Adrenal gland (tissue), 12 donors: Measurements from ENCODE around the gene COL18A1. TPM values are rescaled to one million over a fixed set of nuclear protein-coding genes. Genes with fewer than 3 reads are reported as not detected.
"Not testable (repeated sequence)": the region's sequence is repeated elsewhere in the genome, so short reads cannot be mapped to it uniquely, and the experiment has no call there.

Experiments
- DNase-seq, 7 donors: peaks; one replicate each; pipeline ENCODE4 v3.0.0-alpha.2; 2019 to 2020
- H3K27ac ChIP-seq, 5 donors: fragments of 200-600 bp; sonication (generic) in 4 of 5; 1 replicate in 3 of 5; 2 replicates in 2 of 5; pipeline versions ENCODE4 v1.5.1 to v1.8.0; 2016 to 2020; ENCODE audit warnings: mild to moderate bottlenecking in 1 of 5
- H3K27me3 ChIP-seq: fragments of 200-600 bp; 2 replicates; pipeline ENCODE4 v1.8.0; 2021
- H3K36me3 ChIP-seq, 2 donors: fragments of 200-600 bp; replicated peaks in 1 of 2; 1 replicate in 1 of 2; 2 replicates in 1 of 2; pipeline versions ENCODE4 v1.5.1 to v1.8.0; 2018 to 2022
- H3K4me1 ChIP-seq, 2 donors: fragments of 200-600 bp; replicated peaks in 1 of 2; 1 replicate in 1 of 2; 2 replicates in 1 of 2; pipeline versions ENCODE4 v1.5.1 to v1.8.0; 2018 to 2021
- H3K4me3 ChIP-seq, 4 donors: fragments of 200-600 bp; sonication (generic) in 3 of 4; one replicate each; pipeline ENCODE4 v1.5.1; 2016 to 2018
- H3K9me3 ChIP-seq, 3 donors: fragments of 200-600 bp; sonication (generic) in 1 of 3; replicated peaks in 1 of 3; 1 replicate in 2 of 3; 2 replicates in 1 of 3; pipeline versions ENCODE4 v1.5.1 to v1.8.0; 2016 to 2021
- CTCF ChIP-seq, 6 experiments: fragments of 450-650 bp in 4 of 6; fragments of 200-600 bp in 2 of 6; sonication (generic) in 1 of 6; IDR thresholded peaks; 1 replicate in 5 of 6; 2 replicates in 1 of 6; pipeline versions ENCODE4 v1.5.1 to v1.8.0; 2016 to 2021; ENCODE audit warnings: antibody characterized with exemption in 6 of 6, mild to moderate bottlenecking in 2 of 6, moderate library complexity in 1 of 6
- POLR2A ChIP-seq, 2 donors: fragments of 450-650 bp; IDR thresholded peaks; one replicate each; pipeline ENCODE4 v1.6.1; 2017; ENCODE audit warnings: antibody characterized with exemption in 2 of 2, mild to moderate bottlenecking in 2 of 2, moderate library complexity in 1 of 2
- WGBS, 4 donors: extraction: QIAGEN DNeasy Blood & Tissue Kit in 2 of 4; methylation state at CpG; one replicate each; pipeline versions ENCODE4 v1.1.5 to v1.1.7; 2013 to 2017; 5-methylcytosine and 5-hydroxymethylcytosine counted together
- intact Hi-C, 2 donors: fragments of 100-400 bp; cut with DNase I; formaldehyde crosslinking; loops; one replicate each; pipeline versions ENCODE4 v1.14.1 to v1.15.0; 2022 to 2023
- microRNA-seq, 3 donors: library from miRNA; unstranded; fragments of <30 nt; microRNA quantifications; one replicate each; pipeline ENCODE4, GENCODE V29; 2017 to 2020
- polyA plus RNA-seq, 3 donors: library from polyadenylated mRNA; stranded (reverse); fragments of 200-250 nt in 2 of 3; fragments of 350-450 nt in 1 of 3; fragmentation: Illumina TruSeq in 1 of 3; extraction: RNeasy Lipid Tissue Mini Kit (QIAGEN cat#74804) in 1 of 3; gene quantifications; one replicate each; pipeline ENCODE4 v1.2.3, GENCODE V29; 2013 to 2014
- small RNA-seq, 2 donors: library from RNA; depleted of rRNA; stranded (forward); fragments of <200 nt; gene quantifications; one replicate each; pipeline ENCODE3, GENCODE V24; 2016
- total RNA-seq, 9 donors: library from RNA; depleted of rRNA in 4 of 9; stranded (reverse); fragments of >200 nt in 4 of 9; fragments of 120-200 nt in 1 of 9; fragmentation: NEBNext Ultra II Directional in 1 of 9; extraction: Animal tissue kit (Norgen Biotek cat#: 25700) in 1 of 9; gene quantifications; one replicate each; pipeline versions ENCODE4 v1.1.0 to v1.2.4, GENCODE V29; 2013 to 2023
- donor health status: healthy with polysubstance abuse.
- donor health status: Bipolar disorder and iron deficiency.
- donor health status: DM: yes; HTN: yes; CAD: no.
- donor health status: DM: no; HTN: no; CAD: no.
- donor health status: DM: no; HTN: no; CAD: no.
- donor health status: DM: yes; HTN: yes; CAD: no.

COL18A1 gene
- total and polyA plus RNA-seq, 12 donors, result 10.9 to 244 (median 141) TPM

DNA sequence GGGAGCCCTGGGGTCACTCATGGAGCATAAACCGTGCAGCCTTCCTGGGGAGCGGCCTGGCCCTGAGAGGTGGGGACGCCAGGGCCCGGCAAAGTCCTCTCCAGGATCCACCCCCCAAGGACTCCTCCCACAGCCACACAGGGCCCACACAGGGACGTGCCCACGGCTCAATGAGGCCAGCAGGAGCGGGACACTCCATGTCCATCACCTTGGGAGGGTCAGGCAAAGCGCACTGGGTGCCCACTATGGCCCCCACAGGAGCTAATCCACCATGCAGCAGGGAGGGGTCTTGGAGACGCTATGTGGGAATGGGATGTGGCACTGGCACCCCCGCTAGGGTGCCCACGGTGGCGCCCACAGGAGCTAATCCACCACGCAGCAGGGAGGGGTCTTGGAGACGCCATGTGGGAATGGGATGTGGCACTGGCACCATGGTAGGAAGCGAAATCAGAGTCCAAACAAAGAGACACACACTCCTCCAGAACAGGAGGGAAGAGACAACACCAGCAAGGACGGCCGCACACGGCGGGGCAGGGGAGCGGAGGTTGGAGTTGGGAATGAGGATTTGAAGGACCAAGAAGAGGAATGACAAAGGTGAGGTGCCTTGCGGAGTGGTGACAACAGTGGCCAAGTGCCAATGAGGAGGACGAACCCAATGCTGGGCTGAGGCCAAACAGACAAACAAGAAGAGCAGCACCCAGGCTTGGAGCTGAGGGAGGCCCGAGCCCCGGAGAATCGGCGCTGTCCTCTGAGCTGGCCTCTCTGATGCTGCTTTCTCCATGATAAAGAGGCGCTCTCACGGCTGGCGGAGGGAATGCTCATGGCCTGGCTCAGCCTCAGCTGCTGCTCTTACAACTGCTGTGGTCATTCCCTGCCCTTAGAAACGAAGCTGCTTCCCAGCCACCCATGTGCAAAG lies 155.4 kb downstream of the COL18A1 start:
- peak in 3 of 7 donors; percentile 11 to 44 (median 19) for DNase-seq

GRCh38 chr21:45561241-45561640 lies 156.3 kb downstream of the COL18A1 start:
- H3K27ac ChIP-seq, H3K9me3 ChIP-seq, intact Hi-C loops, H3K36me3 ChIP-seq, H3K4me3 ChIP-seq, H3K27me3 ChIP-seq, H3K4me1 ChIP-seq: not testable (repeated sequence)
- 80 to 98% (median 89%) methylated on average over 5 to 8 of the region's 8 CpGs for WGBS, 4 donors
- DNase-seq, result peak in 2 of 7 donors; percentile 8 to 40

More for the DNA sequence above, 155.4 kb downstream of the COL18A1 start:
- Histone ChIP-seq H3K27me3 (no peaks in the 10 kb centered on the region), H3K9me3 (no peaks in the 10 kb centered on the region), H3K27ac (no peak overlapping the region), H3K4me1 (peaks cover 0 to 4% of the 10 kb centered on the region in 2 donors), H3K36me3 (no peaks in the 10 kb centered on the region), H3K4me3 (no peak overlapping the region)
- intact Hi-C loops, result no loop called here
- WGBS, 4 donors, result 78 to 87% (median 84%) methylated on average over 20 to 30 of the region's 30 CpGs
- TF ChIP-seq POLR2A (IDR thresholded peaks at IDR 0.05) (no peak), CTCF (IDR thresholded peaks at IDR 0.05) (no peak)

DNA sequence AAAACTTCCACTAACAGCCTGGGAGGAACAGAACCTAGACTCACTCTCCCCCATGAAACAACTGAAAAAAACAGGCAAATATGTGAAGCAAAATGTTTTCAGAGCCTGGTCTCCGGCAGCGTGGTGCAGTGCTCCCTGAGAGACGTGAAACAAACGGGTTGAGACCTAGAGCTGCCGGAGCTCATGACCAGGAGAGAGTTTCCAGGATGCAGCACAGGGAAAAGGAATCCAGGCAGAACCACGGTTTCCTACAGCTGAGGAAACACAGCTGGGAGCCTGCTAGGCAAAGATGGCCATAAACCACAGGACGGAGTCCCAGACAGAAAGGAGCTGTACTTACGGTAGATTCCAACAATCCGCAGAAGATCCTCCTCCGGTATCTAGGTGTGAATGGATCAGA lies 157.4 kb downstream of the COL18A1 start:
- TF ChIP-seq CTCF (IDR thresholded peaks at IDR 0.05), result no peak
- 62 to 71% (median 67%) methylated on average over 10 of the region's 10 CpGs for WGBS, 4 donors
- H3K9me3 ChIP-seq, result no peaks in the 10 kb centered on the region
- H3K4me3 ChIP-seq, result no peak overlapping the region
- no peaks in the 10 kb centered on the region for H3K4me1 ChIP-seq
- intact Hi-C loops, result no loop called here
- peak overlapping the region in 1 of 5 donors; percentile 45 for H3K27ac ChIP-seq
- H3K27me3 ChIP-seq, result no peaks in the 10 kb centered on the region
- H3K36me3 ChIP-seq, result no peaks in the 10 kb centered on the region
- peak in 1 of 7 donors; percentile 31 for DNase-seq

DNA sequence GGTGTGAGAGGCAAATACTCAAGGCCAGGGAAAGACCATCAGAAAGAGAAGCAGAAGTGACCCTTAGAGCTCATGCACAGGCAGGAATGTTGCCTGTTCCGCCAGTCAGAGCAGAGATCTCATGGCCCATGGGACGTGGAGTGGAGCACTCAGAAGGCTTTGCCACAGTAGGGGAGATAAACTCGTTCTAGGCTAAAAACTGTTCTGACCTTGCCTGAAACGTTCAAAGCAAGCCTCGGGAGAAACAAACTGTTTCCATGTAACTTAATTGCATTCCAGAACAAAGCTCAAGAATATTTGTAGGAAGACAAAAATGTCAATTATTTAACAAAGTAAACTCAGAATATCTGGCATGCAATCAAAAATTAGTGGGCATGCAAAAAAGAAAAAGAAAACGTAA lies 158.0 kb downstream of the COL18A1 start:
- Histone ChIP-seq H3K27ac (peak overlapping the region in 1 of 5 donors; percentile 45), H3K9me3 (no peaks in the 10 kb centered on the region), H3K27me3 (no peaks in the 10 kb centered on the region), H3K36me3 (no peaks in the 10 kb centered on the region), H3K4me3 (no peak overlapping the region), H3K4me1 (no peaks in the 10 kb centered on the region)
- intact Hi-C loops, result no loop called here
- peak in 1 of 7 donors; percentile 44 for DNase-seq
- no peak for TF ChIP-seq POLR2A (IDR thresholded peaks at IDR 0.05)
- no peak for TF ChIP-seq CTCF (IDR thresholded peaks at IDR 0.05)
- 37 to 49% (median 42%) methylated on average over 6 of the region's 6 CpGs for WGBS, 4 donors

Small RNAs within 50 kb of the gene (microRNA-seq; reads per million reads assigned to microRNA genes)
- gene MIR6815, result 9.4 to 19.1 (median 11.1) reads per million in 3 donors

Small RNAs within 50 kb of the gene (small RNA-seq; reads per million reads assigned to genes)
- gene MIR6815, result 0 to 0.17 reads per million in 2 donors
- 0 to 0.08 reads per million in 2 donors for gene MTCO1P3

Other genes starting within 250 kb of the COL18A1 start
- gene POFUT2, start 117.3 kb upstream of the COL18A1 start, total RNA-seq, result 10 to 100 TPM; 13.1 to 41.1 (median 31.8) TPM
- 10 to 100 TPM; 33.2 to 68.9 (median 47.6) TPM for gene POFUT2, start 117.3 kb upstream of the COL18A1 start, polyA plus RNA-seq
- 10 to 100 TPM in 8 of 9 donors, 1 to 10 TPM in 1; 2.5 to 21.2 (median 17.9) TPM for gene SLC19A1, start 137.3 kb downstream of the COL18A1 start, total RNA-seq
- 10 to 100 TPM in 2 of 3 donors, 1 to 10 TPM in 1; 1.7 to 15.2 (median 14.2) TPM for gene SLC19A1, start 137.3 kb downstream of the COL18A1 start, polyA plus RNA-seq
- gene PCBP3, start 238.6 kb downstream of the COL18A1 start, total RNA-seq, result 10 to 100 TPM in 3 of 9 donors, 1 to 10 TPM in 6; 1.7 to 12.0 (median 4.8) TPM
- 10 to 100 TPM in 1 of 3 donors, 1 to 10 TPM in 2; 3.3 to 15.8 (median 4.2) TPM for gene PCBP3, start 238.6 kb downstream of the COL18A1 start, polyA plus RNA-seq